ENCODE results near the gene LRRC26.
A peak's percentile ranks its signal among the peaks of the same experiment; 100 is the strongest.

Gene LRRC26, protein sequence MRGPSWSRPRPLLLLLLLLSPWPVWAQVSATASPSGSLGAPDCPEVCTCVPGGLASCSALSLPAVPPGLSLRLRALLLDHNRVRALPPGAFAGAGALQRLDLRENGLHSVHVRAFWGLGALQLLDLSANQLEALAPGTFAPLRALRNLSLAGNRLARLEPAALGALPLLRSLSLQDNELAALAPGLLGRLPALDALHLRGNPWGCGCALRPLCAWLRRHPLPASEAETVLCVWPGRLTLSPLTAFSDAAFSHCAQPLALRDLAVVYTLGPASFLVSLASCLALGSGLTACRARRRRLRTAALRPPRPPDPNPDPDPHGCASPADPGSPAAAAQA

DNA sequence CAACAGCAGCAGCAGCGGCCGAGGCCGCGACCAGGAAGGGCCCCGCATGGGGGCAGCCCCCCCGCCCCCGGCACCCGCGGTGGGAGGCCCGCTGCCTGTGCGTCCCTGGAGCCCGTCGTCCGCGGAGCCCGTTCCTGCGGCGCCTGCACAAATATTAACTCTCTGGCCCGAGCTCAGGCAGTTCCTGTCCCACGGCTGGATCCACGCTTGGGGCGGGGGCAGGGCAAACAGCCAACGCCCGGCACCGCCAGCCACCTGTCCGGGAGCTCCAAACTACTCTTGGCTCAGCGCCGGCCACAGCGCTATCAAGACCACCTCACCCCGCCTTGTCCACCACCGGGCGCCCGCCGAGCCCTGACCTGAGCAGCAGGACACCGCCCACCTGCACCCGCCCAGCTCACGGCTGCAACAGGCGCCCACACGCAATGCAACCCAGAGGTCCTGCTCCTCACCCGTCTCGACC is at the start of gene LRRC26:
TSS of gene LRRC26 (minus strand) at position 156 of the 463 bp plus-strand sequence. CDS start at position 48, 108 bp downstream.
- no peak for DNase-seq

DNA sequence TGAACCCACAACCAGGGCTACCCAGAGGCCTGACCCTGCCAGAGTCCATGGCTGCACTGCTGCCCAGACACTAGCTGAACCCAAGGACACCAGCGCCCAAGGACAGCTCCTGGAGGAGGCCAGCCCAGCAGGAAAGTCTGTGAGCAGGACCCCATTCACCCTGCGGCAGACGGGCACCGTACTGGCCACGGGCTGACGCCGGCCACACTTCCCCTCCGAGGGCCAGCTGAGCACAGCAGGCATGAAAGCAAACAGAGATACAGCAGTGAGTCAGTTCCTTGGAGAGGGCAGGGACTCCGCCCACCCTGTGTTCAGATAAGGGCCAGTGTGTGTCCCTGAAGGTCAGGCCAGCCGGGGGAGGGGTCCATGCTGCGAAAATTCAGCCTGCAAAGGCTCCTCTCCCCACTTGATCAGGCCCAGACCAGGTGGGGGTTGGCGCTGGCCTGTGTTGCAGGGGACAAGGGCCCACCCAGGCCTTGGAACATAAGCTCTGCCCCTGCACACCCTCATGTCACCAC is 49.0 kb upstream of the LRRC26 start:
- no peak for DNase-seq

GRCh38 chr9:137218212-137218753 is 48.4 kb upstream of the LRRC26 start:
- DNase-seq = no peak

GRCh38 chr9:137217276-137218211 is 47.7 kb upstream of the LRRC26 start:
- DNase-seq = no peak

DNA sequence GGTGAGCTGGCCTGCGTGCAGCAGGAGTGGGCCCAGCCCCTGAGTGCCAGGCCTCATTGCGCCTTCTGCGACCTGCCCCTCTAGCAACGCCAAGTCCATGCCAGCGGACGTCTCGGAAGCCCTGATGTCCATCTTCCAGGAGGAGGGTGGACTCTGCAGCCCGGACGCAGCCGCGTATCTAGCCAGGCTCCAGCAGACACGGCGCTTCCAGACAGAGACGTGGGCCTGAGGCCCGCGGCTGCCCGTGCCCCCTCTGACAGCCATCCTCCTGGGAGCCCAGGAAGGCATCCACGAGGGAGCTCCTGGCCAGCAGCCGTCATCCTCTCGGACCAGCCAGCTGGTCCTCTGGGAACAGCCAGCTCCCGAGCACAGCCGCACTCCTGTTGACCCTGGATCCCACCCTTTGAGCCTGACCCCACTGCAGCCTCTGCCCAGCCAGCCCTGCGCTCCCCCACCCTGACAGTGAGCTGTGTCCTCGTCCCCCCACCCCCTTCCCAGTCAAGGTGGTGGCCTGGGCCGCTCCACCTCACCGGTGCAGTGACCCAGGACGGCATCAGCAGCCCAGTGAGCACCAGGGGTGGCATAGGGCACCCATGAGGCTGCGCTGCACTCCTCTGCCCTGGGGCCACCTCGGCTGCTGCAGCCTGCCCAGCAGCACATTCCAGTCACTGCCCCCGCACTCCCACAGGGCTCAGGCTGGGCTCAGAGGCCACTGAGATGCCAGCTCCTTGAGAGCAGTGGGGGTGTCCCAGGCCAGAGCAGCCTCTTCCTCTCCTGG is 46.5 kb upstream of the LRRC26 start:
- no peak for DNase-seq

GRCh38 chr9:137215196-137215986 is 45.5 kb upstream of the LRRC26 start:
- DNase-seq = no peak

DNA sequence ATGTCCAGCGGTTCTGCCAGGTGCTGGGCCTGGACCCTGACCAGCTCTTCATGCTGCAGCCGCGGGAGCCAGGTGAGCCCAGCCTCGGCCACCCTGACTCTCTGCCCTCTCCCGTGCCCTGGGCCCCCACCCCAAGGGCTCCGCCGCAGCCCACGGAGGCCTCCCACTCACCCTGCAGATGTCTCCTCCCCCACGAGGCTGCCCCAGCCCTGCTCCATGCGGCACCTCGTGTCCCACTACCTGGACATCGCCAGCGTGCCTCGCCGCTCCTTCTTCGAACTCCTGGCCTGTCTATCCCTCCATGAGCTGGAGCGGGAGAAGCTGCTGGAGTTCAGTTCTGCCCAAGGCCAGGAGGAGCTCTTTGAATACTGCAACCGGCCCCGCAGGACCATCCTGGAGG is 44.8 kb upstream of the LRRC26 start:
- DNase-seq = no peak

DNA sequence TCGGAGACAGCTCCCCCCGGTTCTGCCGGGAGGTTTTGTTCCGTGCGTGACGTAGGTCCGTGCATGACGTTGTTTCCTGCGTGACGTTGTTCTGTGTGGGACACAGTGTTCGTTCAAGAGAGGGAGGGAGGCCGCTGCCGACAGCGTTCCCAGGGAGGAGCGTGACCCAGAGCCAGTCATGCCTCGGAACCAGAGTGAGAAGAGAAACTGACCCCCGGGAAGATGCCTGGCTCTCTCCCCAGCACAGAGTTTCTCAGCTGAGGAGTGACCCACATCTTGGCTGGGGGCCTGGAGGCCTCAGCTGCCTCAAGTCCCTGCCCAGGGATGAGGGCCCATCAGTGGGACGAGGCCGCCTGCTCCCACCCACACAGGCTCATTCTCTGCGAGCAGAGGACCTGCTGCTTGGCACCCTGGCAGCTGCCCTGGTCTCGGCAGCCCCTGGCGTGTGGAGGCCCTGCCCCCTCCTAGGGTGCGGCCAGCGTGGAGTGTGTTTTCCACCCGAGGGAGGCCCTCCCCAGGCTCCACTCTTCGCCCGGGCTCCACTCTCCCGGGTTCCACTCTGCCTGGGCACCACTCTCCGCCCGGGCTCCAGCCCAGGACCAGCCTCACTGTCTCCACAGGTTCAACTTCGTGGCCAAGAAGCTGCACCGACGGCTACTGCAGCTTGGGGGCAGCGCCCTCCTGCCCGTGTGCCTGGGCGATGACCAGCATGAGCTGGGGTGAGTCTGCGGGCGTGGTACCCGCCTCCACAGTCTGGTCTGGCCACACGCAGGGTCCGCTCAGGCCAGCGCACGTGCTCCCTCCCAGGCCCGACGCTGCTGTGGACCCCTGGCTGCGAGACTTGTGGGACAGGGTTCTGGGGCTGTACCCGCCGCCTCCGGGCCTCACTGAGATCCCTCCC is 43.6 kb upstream of the LRRC26 start:
- DNase-seq = no peak

GRCh38 chr9:137212520-137212919 is 42.7 kb upstream of the LRRC26 start:
- no peak for DNase-seq

DNA sequence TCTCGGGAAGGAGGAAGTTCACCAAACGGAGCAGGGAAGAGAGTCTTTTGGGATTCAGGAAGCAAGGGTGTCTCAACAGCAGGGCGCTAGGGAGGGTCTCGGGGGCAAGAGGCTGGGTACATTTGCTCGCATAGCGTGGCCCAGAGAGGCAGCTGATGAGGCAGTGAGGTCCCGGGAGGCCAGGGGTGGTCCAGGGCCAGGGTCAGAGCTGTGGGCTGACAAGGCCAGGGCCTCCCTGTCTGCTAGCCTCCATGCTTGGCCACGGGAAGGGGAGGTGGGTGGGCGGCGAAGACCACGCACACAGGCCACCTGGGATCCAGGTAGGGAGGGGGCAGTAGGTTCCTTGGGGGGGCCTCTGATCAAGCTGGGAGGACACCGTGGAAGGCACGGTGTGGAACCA is 41.7 kb upstream of the LRRC26 start:
- DNase-seq = no peak

- DNase-seq = no peak
These were observed 36.8 kb upstream of the LRRC26 start for GRCh38 chr9:137206602-137207001.

DNA sequence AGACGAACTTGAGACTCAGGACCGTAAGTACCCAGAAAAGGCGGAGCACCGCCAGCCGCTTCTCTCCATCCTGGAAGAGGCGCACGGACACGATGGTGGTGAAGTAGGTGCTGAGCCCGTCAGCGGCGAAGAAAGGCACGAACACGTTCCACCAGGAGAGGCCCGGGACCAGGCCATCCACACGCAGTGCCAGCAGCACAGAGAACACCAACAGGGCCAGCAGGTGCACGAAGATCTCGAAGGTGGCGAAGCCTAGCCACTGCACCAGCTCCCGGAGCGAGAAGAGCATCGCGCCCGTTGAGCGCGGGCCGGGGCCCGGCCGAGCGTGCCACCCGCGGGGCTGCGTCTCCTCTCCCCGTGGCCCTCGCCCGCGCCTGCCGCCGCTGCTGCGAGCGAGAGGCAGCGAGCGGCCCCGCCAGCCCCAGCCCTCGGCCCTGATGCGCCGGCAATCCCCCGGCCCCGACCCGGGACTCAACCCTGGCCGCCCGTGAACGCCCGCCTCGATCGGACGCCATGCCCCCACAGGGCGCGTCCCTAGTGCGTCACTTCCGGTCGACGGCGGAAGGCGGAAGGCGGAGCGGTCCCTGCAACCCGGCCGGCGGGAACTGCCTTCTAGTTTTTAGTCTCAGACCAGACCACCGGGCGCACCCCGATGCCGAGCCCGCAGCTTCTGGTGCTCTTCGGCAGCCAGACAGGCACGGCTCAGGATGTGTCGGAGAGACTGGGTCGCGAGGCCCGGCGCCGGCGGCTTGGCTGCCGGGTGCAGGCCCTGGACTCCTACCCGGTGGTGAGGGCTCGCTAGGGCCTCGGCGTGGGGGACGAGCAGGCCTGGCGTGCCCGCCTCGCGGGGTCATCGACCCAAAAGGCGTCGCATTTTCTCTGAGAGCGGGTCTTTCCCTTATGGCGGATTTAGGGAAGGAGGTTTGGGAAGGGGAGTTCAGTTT is 35.5 kb upstream of the LRRC26 start, which contains the start of the genes NDOR1 and TMEM203:
TSS of gene NDOR1 (plus strand) at position 575 of the 944 bp plus-strand sequence. CDS start at position 653, 78 bp downstream.
TSS of gene TMEM203 (minus strand) at position 523 of the 944 bp plus-strand sequence. CDS start at position 289, 234 bp downstream.
- DNase-seq = peak; percentile 88 to 94

GRCh38 chr9:137204731-137205125 is 34.9 kb upstream of the LRRC26 start:
- DNase-seq = no peak

- no peak for DNase-seq
These were observed 33.1 kb upstream of the LRRC26 start for GRCh38 chr9:137202966-137203365.

GRCh38 chr9:137201205-137201868 is 31.5 kb upstream of the LRRC26 start:
- no peak for DNase-seq

- peak; percentile 96 to 99 for DNase-seq
These were observed 30.7 kb upstream of the LRRC26 start, which contains the start of gene TPRN for GRCh38 chr9:137200311-137201204. TSS of gene TPRN (minus strand) at chr9:137200741. CDS start at chr9:137200711, 30 bp downstream.
